Retinal pigment epithelial cell (primary cell): Measurements from ENCODE around the gene RALGPS2.

ENCODE experiments used
- DNase-seq: peaks from one replicate; pipeline ENCODE4 v3.0.0-alpha.2; 2010; ENCODE audit warnings: low read depth
- H3K4me3 ChIP-seq: 2 replicates; pipeline ENCODE4 v1.5.1; 2011; ENCODE audit warnings: mild to moderate bottlenecking, low read length, control low read depth, moderate library complexity
- CTCF ChIP-seq: conservative IDR thresholded peaks from 2 replicates; pipeline ENCODE4 v1.5.1; 2011; ENCODE audit warnings: low read depth, low read length, control low read depth, inconsistent platforms

Gene RALGPS2

GRCh38 chr1:178702146-178702545 lies 22.9 kb upstream of the RALGPS2 start:
- no peak for TF ChIP-seq CTCF
- no peak overlapping the region for H3K4me3 ChIP-seq
- DNase-seq, result no peak

- TF ChIP-seq CTCF, result no peak
- H3K4me3 ChIP-seq, result no peak overlapping the region
- DNase-seq, result no peak
These were observed 20.2 kb upstream of the RALGPS2 start for GRCh38 chr1:178704833-178705232.

GRCh38 chr1:178706432-178706831 lies 18.6 kb upstream of the RALGPS2 start:
- TF ChIP-seq CTCF, result no peak
- no peak overlapping the region for H3K4me3 ChIP-seq
- no peak for DNase-seq

- no peak for TF ChIP-seq CTCF
- H3K4me3 ChIP-seq, result no peak overlapping the region
- DNase-seq, result no peak
These were observed 11.8 kb upstream of the RALGPS2 start for GRCh38 chr1:178713259-178713658.

- no peak for DNase-seq
- TF ChIP-seq CTCF, result no peak
- H3K4me3 ChIP-seq, result no peak overlapping the region
These were observed 10.6 kb upstream of the RALGPS2 start for GRCh38 chr1:178714453-178714852.

GRCh38 chr1:178716111-178716510 lies 8.9 kb upstream of the RALGPS2 start:
- DNase-seq, result no peak
- TF ChIP-seq CTCF, result no peak
- H3K4me3 ChIP-seq, result no peak overlapping the region

- DNase-seq, result no peak
- no peak for TF ChIP-seq CTCF
- H3K4me3 ChIP-seq, result no peak overlapping the region
These were observed 6.5 kb upstream of the RALGPS2 start for GRCh38 chr1:178718520-178718919.
